Measurements from ENCODE around the gene FOXJ1.

DNA sequence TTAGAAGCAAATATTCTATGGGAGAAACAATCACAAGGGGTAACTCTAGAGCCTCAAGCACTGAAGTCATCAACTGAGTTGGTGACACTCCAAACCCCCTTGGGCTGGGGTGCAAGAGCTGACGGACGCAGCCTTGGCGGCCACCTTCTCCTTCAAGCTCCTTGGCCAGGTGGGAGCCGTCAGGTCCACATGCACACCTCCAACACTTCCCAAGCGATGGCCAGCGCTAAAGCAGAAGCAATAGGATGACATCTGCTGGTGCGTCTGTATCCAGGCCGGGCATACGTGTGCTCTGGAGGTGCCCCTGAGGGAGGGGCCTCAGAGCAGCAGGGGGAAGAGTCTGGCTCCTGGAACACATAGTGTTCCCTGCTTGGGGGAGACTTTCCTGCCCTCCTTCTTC, 12.2 kb upstream of the FOXJ1 start:
- TF ChIP-seq, protein P1, sequence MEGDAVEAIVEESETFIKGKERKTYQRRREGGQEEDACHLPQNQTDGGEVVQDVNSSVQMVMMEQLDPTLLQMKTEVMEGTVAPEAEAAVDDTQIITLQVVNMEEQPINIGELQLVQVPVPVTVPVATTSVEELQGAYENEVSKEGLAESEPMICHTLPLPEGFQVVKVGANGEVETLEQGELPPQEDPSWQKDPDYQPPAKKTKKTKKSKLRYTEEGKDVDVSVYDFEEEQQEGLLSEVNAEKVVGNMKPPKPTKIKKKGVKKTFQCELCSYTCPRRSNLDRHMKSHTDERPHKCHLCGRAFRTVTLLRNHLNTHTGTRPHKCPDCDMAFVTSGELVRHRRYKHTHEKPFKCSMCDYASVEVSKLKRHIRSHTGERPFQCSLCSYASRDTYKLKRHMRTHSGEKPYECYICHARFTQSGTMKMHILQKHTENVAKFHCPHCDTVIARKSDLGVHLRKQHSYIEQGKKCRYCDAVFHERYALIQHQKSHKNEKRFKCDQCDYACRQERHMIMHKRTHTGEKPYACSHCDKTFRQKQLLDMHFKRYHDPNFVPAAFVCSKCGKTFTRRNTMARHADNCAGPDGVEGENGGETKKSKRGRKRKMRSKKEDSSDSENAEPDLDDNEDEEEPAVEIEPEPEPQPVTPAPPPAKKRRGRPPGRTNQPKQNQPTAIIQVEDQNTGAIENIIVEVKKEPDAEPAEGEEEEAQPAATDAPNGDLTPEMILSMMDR (IDR thresholded peaks at IDR 0.05) = no peak
- TF ChIP-seq SIN3A (IDR thresholded peaks at IDR 0.05; ENCODE audit: borderline replicate concordance, insufficient read depth, low read depth, low read length) = no peak
- no peak for TF ChIP-seq POLR2AphosphoS5 (IDR thresholded peaks at IDR 0.05; ENCODE audit: low read depth, low read length)
- TF ChIP-seq, protein P2, sequence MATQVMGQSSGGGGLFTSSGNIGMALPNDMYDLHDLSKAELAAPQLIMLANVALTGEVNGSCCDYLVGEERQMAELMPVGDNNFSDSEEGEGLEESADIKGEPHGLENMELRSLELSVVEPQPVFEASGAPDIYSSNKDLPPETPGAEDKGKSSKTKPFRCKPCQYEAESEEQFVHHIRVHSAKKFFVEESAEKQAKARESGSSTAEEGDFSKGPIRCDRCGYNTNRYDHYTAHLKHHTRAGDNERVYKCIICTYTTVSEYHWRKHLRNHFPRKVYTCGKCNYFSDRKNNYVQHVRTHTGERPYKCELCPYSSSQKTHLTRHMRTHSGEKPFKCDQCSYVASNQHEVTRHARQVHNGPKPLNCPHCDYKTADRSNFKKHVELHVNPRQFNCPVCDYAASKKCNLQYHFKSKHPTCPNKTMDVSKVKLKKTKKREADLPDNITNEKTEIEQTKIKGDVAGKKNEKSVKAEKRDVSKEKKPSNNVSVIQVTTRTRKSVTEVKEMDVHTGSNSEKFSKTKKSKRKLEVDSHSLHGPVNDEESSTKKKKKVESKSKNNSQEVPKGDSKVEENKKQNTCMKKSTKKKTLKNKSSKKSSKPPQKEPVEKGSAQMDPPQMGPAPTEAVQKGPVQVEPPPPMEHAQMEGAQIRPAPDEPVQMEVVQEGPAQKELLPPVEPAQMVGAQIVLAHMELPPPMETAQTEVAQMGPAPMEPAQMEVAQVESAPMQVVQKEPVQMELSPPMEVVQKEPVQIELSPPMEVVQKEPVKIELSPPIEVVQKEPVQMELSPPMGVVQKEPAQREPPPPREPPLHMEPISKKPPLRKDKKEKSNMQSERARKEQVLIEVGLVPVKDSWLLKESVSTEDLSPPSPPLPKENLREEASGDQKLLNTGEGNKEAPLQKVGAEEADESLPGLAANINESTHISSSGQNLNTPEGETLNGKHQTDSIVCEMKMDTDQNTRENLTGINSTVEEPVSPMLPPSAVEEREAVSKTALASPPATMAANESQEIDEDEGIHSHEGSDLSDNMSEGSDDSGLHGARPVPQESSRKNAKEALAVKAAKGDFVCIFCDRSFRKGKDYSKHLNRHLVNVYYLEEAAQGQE (IDR thresholded peaks at IDR 0.05; ENCODE audit: insufficient read depth in 1 of 2, low read depth in 2 of 2, low read length in 1 of 2) = no peak

All from Panc1 (cell line).